SK-N-SH treated with all-trans-retinoic acid at 6 μM for 48 hours (cell line): ENCODE data around the gene ANO3.

Experiments used
- ARNTL ChIP-seq: fragments of 450-650 bp; formaldehyde crosslinking; IDR thresholded peaks from 2 replicates; pipeline ENCODE4 v1.5.0; 2020; ENCODE audit warnings: low read depth, mild to moderate bottlenecking, moderate library complexity, borderline replicate concordance
- BACH2 ChIP-seq: fragments of 250-450 bp; sonication (Bioruptor Pico); IDR thresholded peaks from 2 replicates; pipeline ENCODE4 v1.9.0; 2021; ENCODE audit warnings: mild to moderate bottlenecking, borderline replicate concordance
- ESRRG ChIP-seq: fragments of 250-450 bp; sonication (Bioruptor Pico); IDR thresholded peaks from 2 replicates; pipeline ENCODE4 v1.6.1; 2021; ENCODE audit warnings: mild to moderate bottlenecking
- GLIS3 ChIP-seq: fragments of 250-450 bp; sonication (Bioruptor Pico); IDR thresholded peaks from 2 replicates; pipeline ENCODE4 v1.5.0; 2020; ENCODE audit warnings: mild to moderate bottlenecking, moderate library complexity
- ISL1 ChIP-seq: fragments of 250-450 bp; sonication (Bioruptor Pico); IDR thresholded peaks from 2 replicates; pipeline ENCODE4 v2.1.2; 2022; ENCODE audit warnings: mild to moderate bottlenecking, moderate library complexity
- PPARA ChIP-seq: fragments of 250-450 bp; sonication (Bioruptor Pico); IDR thresholded peaks from 2 replicates; pipeline ENCODE4 v1.5.0; 2020; ENCODE audit warnings: mild to moderate bottlenecking, borderline replicate concordance
- RARB ChIP-seq: fragments of 250-450 bp; sonication (Bioruptor Pico); IDR thresholded peaks from 2 replicates; pipeline ENCODE4 v1.8.0; 2021; ENCODE audit warnings: mild to moderate bottlenecking, moderate library complexity
- ZFP30 ChIP-seq: fragments of 450-650 bp; formaldehyde crosslinking; IDR thresholded peaks from 2 replicates; pipeline ENCODE4 v1.5.0; 2022; ENCODE audit warnings: mild to moderate bottlenecking, moderate library complexity
- ZNF70 ChIP-seq: fragments of 450-650 bp; formaldehyde crosslinking; IDR thresholded peaks from 2 replicates; pipeline ENCODE4 v1.5.0; 2020; ENCODE audit warnings: mild to moderate bottlenecking, moderate library complexity
- TF ChIP-seq, protein P1 (sequence below): fragments of 250-450 bp; sonication (Bioruptor Pico); IDR thresholded peaks from 2 replicates; pipeline ENCODE4 v1.5.1; 2020; ENCODE audit warnings: low read depth, mild to moderate bottlenecking, moderate library complexity
- TF ChIP-seq, protein P2 (sequence below): fragments of 250-450 bp; sonication (Bioruptor Pico); IDR thresholded peaks from 2 replicates; pipeline ENCODE4 v1.8.0; 2020; ENCODE audit warnings: mild to moderate bottlenecking, moderate library complexity, borderline replicate concordance

DNA sequence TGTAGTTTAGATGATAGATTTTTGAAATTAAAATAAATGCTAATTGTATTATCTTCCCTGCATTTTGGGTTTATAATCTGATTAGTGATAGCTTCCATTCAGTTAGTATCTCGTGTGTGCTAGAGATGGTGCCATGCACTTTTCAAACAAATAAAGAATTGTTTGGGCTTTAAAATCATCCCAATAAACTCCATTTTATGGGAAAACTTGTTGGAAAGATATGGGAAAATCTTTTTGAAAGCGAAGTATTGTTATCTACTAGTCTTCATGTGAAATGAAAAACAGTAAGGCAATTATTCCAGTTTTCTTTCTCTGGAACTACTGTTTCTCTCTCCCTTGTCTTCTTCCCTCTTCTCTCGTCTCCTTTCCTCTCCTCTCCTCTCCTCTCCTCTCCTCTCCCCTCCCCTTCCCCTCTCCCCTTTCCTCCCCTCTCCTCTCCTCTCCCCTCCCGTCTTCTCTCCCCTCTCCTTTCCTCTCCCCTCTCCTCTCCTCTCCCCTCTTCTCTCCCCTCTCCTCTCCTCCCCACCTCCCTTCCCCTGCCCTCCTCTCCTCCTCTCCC lies 268.0 kb downstream of the ANO3 start:
- TF ChIP-seq ESRRG (CRISPR knock-in tag) (no peak), ARNTL (no peak), GLIS3 (CRISPR knock-in tag) (no peak), PPARA (CRISPR knock-in tag) (no peak), ZFP30 (CRISPR knock-in tag) (no peak), BACH2 (CRISPR knock-in tag) (no peak), RARB (CRISPR knock-in tag) (no peak), ISL1 (CRISPR knock-in tag) (no peak), ZNF70 (CRISPR knock-in tag) (no peak)
- TF ChIP-seq, protein P1, sequence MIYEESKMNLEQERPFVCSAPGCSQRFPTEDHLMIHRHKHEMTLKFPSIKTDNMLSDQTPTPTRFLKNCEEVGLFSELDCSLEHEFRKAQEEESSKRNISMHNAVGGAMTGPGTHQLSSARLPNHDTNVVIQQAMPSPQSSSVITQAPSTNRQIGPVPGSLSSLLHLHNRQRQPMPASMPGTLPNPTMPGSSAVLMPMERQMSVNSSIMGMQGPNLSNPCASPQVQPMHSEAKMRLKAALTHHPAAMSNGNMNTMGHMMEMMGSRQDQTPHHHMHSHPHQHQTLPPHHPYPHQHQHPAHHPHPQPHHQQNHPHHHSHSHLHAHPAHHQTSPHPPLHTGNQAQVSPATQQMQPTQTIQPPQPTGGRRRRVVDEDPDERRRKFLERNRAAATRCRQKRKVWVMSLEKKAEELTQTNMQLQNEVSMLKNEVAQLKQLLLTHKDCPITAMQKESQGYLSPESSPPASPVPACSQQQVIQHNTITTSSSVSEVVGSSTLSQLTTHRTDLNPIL (CRISPR knock-in tag): no peak
- TF ChIP-seq, protein P2, sequence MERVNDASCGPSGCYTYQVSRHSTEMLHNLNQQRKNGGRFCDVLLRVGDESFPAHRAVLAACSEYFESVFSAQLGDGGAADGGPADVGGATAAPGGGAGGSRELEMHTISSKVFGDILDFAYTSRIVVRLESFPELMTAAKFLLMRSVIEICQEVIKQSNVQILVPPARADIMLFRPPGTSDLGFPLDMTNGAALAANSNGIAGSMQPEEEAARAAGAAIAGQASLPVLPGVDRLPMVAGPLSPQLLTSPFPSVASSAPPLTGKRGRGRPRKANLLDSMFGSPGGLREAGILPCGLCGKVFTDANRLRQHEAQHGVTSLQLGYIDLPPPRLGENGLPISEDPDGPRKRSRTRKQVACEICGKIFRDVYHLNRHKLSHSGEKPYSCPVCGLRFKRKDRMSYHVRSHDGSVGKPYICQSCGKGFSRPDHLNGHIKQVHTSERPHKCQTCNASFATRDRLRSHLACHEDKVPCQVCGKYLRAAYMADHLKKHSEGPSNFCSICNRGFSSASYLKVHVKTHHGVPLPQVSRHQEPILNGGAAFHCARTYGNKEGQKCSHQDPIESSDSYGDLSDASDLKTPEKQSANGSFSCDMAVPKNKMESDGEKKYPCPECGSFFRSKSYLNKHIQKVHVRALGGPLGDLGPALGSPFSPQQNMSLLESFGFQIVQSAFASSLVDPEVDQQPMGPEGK (CRISPR knock-in tag): no peak
